Uterus (tissue), 2 donors: ENCODE data around the gene EIF2S1.

Experiments used
- POLR2A ChIP-seq, 2 donors: fragments of 450-650 bp; IDR thresholded peaks; one replicate each; pipeline ENCODE4 v1.6.1; 2016; ENCODE audit warnings: antibody characterized with exemption in 2 of 2, mild to moderate bottlenecking in 1 of 2, moderate library complexity in 1 of 2
- TF ChIP-seq, protein P1 (sequence below), 4 experiments: fragments of 200-600 bp in 2 of 4; fragments of 450-650 bp in 2 of 4; sonication (generic) in 2 of 4; IDR thresholded peaks; one replicate each; pipeline ENCODE4 v1.5.1; 2016 to 2019; ENCODE audit warnings: antibody characterized with exemption in 4 of 4, mild to moderate bottlenecking in 2 of 4, moderate library complexity in 1 of 4

DNA sequence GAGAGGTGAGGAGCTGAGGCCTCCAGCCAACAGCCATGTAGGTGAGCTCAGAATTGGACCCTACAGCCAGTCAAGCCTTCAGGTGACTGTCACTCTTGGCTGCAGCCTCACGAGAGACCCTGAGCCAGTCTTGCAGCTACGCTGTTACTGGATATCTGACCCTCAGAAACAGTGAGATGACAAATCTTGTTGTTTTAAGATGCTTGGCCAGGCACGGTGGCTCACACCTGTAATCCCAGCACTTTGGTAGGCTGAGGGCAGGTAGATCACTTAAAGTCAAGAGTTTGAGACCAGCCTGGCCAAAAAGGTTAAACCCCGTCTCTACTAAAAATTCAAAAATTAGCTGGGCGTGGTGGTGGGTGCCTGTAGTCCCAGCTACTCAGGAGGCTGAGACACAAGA is 45.6 kb downstream of the EIF2S1 start:
- TF ChIP-seq, protein P1, sequence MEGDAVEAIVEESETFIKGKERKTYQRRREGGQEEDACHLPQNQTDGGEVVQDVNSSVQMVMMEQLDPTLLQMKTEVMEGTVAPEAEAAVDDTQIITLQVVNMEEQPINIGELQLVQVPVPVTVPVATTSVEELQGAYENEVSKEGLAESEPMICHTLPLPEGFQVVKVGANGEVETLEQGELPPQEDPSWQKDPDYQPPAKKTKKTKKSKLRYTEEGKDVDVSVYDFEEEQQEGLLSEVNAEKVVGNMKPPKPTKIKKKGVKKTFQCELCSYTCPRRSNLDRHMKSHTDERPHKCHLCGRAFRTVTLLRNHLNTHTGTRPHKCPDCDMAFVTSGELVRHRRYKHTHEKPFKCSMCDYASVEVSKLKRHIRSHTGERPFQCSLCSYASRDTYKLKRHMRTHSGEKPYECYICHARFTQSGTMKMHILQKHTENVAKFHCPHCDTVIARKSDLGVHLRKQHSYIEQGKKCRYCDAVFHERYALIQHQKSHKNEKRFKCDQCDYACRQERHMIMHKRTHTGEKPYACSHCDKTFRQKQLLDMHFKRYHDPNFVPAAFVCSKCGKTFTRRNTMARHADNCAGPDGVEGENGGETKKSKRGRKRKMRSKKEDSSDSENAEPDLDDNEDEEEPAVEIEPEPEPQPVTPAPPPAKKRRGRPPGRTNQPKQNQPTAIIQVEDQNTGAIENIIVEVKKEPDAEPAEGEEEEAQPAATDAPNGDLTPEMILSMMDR (IDR thresholded peaks at IDR 0.05): no peak
- no peak for TF ChIP-seq POLR2A (IDR thresholded peaks at IDR 0.05)
